Peyer's patch (tissue), 4 donors: ENCODE results near the gene GFOD1. TPM values are rescaled to one million over a fixed set of nuclear protein-coding genes. Genes with fewer than 3 reads are reported as not detected.

Experiments
- DNase-seq, 3 donors: peaks; one replicate each; pipeline ENCODE4 v3.0.0-alpha.2; 2017 to 2019
- H3K27ac ChIP-seq, 4 donors: fragments of 200-600 bp; sonication (generic); one replicate each; pipeline ENCODE4 v1.5.1; 2016 to 2019
- H3K27me3 ChIP-seq, 2 donors: fragments of 200-600 bp; sonication (generic); one replicate each; pipeline ENCODE4 v1.5.1; 2019
- H3K36me3 ChIP-seq, 3 donors: fragments of 200-600 bp; sonication (generic); one replicate each; pipeline ENCODE4 v1.5.1; 2016 to 2019
- H3K4me1 ChIP-seq, 4 donors: fragments of 200-600 bp; sonication (generic); one replicate each; pipeline ENCODE4 v1.5.1; 2016 to 2019
- H3K4me3 ChIP-seq, 4 donors: fragments of 200-600 bp; sonication (generic); 1 replicate in 3 of 4; 2 replicates in 1 of 4; pipeline ENCODE4 v1.5.1; 2016 to 2019; ENCODE audit warnings: mild to moderate bottlenecking in 1 of 4
- H3K9me3 ChIP-seq, 4 donors: fragments of 200-600 bp; sonication (generic); one replicate each; pipeline ENCODE4 v1.5.1; 2016 to 2019; ENCODE audit warnings: mild to moderate bottlenecking in 1 of 4
- CTCF ChIP-seq, 6 experiments: fragments of 450-650 bp in 4 of 6; fragments of 200-600 bp in 2 of 6; sonication (generic) in 1 of 6; IDR thresholded peaks; one replicate each; pipeline ENCODE4 v1.5.1; 2017 to 2019; ENCODE audit warnings: antibody characterized with exemption in 6 of 6, mild to moderate bottlenecking in 3 of 6, moderate library complexity in 1 of 6
- POLR2A ChIP-seq, 2 donors: fragments of 450-650 bp; IDR thresholded peaks; one replicate each; pipeline ENCODE4 v1.5.1; 2017; ENCODE audit warnings: antibody characterized with exemption in 2 of 2, mild to moderate bottlenecking in 2 of 2, moderate library complexity in 2 of 2
- total RNA-seq, 4 donors: library from RNA; depleted of rRNA; stranded (reverse); fragments of >200 nt; gene quantifications; one replicate each; pipeline ENCODE4 v1.1.0, GENCODE V29; 2016

Gene GFOD1
- total RNA-seq, 4 donors from 2014 or later: 10.7 to 24.2 (median 17.6) TPM

- no peak overlapping the region for H3K4me3 ChIP-seq
- TF ChIP-seq POLR2A (IDR thresholded peaks at IDR 0.05) (no peak), CTCF (IDR thresholded peaks at IDR 0.05) (no peak)
- no peak overlapping the region for H3K27ac ChIP-seq
- DNase-seq: peak in 1 of 3 donors; percentile 14
- H3K36me3 ChIP-seq: no peaks in the 10 kb centered on the region
- no peaks in the 10 kb centered on the region for H3K27me3 ChIP-seq
- no peaks in the 10 kb centered on the region for H3K9me3 ChIP-seq
- peaks cover 0 to 8% (median 1%) of the 10 kb centered on the region in 4 donors for H3K4me1 ChIP-seq
Measured at GRCh38 chr6:13508711-13509705, 21.6 kb upstream of the GFOD1 start.

GRCh38 chr6:13507306-13507860 lies 20.0 kb upstream of the GFOD1 start:
- TF ChIP-seq CTCF (IDR thresholded peaks at IDR 0.05) (no peak), POLR2A (IDR thresholded peaks at IDR 0.05) (no peak)
- no peak for DNase-seq
- Histone ChIP-seq H3K4me3 (no peak overlapping the region), H3K4me1 (peaks cover 0 to 8% (median 1%) of the 10 kb centered on the region in 4 donors), H3K27ac (no peak overlapping the region), H3K36me3 (no peaks in the 10 kb centered on the region), H3K9me3 (no peaks in the 10 kb centered on the region), H3K27me3 (no peaks in the 10 kb centered on the region)

DNA sequence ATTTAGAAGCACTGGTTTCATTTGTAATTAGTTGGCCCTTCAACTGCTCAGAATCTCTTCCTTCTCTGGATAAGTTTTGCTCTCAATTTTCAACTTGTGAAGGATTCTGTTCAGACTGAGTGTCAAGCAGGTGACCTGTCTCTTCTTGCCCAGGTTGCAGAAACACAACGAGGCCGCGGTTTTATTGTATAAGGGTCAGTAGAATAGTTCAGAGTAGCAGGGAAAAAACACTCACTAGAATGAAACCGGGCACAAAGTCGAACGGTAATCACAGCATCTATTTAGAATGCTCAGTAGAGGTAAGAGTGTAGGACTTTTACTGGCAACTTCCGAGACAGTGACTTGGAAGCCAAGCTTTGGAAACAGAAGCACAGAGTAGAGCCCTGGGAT lies 17.9 kb upstream of the GFOD1 start:
- Histone ChIP-seq H3K27ac (peak overlapping the region in 2 of 4 donors; percentile 26 to 48), H3K9me3 (no peaks in the 10 kb centered on the region), H3K4me1 (no peaks in the 10 kb centered on the region), H3K27me3 (no peaks in the 10 kb centered on the region), H3K36me3 (no peaks in the 10 kb centered on the region), H3K4me3 (no peak overlapping the region)
- DNase-seq: no peak
- TF ChIP-seq POLR2A (IDR thresholded peaks at IDR 0.05) (no peak), CTCF (IDR thresholded peaks at IDR 0.05) (no peak)

- Histone ChIP-seq H3K27me3 (no peaks in the 10 kb centered on the region), H3K9me3 (no peaks in the 10 kb centered on the region), H3K27ac (peak overlapping the region in 2 of 4 donors; percentile 26 to 48), H3K36me3 (no peaks in the 10 kb centered on the region), H3K4me3 (no peak overlapping the region), H3K4me1 (no peaks in the 10 kb centered on the region)
- TF ChIP-seq POLR2A (IDR thresholded peaks at IDR 0.05) (no peak), CTCF (IDR thresholded peaks at IDR 0.05) (no peak)
- no peak for DNase-seq
Measured at GRCh38 chr6:13504611-13505344, 17.4 kb upstream of the GFOD1 start.

- Histone ChIP-seq H3K27me3 (no peaks in the 10 kb centered on the region), H3K36me3 (no peaks in the 10 kb centered on the region), H3K4me1 (no peaks in the 10 kb centered on the region), H3K4me3 (no peak overlapping the region), H3K27ac (peak overlapping the region in 3 of 4 donors; percentile 70 to 90 (median 83)), H3K9me3 (no peaks in the 10 kb centered on the region)
- TF ChIP-seq POLR2A (IDR thresholded peaks at IDR 0.05): no peak
- TF ChIP-seq CTCF (IDR thresholded peaks at IDR 0.05): no peak
- no peak for DNase-seq
Measured at GRCh38 chr6:13500915-13501314, 13.5 kb upstream of the GFOD1 start.
